ENCODE data around the gene HES3. TPM values are rescaled to one million over a fixed set of nuclear protein-coding genes. Genes with fewer than 3 reads are reported as not detected.

The HES3 gene
- total and polyA plus RNA-seq, 2 of the 4 experiments (the other 2 are of a cell fraction): not detected

DNA sequence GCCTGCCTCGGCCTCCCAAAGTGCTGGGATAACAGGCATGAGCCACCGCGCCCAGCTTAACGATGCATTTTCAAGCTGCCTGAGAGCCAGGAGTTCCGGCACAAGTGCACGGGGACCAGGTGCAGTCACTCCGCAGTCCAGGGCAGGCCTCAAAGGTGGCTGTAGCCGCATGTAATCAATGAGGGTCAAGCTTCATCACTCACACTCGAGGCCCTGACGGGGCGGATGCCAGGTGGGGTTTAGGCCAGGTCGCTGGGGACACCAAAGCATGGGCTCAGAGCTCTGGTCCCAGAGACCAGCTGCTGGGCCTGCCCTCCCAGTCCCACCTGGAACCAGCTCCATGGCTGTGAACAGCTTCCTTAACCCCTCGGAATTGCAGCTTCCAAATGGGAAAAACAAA is 43.0 kb downstream of the HES3 start:
- Histone ChIP-seq H3K9me3 (ENCODE audit: control insufficient read depth, insufficient read depth, low read length) (no peaks in the 10 kb centered on the region), H3K18ac (ENCODE audit: low read depth, low read length) (no peak overlapping the region), H3K14ac (replicated peaks; ENCODE audit: low read depth, low read length) (no peak overlapping the region), H2AK5ac (ENCODE audit: low read depth, low read length) (no peak overlapping the region), H4K91ac (ENCODE audit: insufficient read depth, low read depth, low read length) (no peak overlapping the region), H4K5ac (ENCODE audit: low read depth, low read length) (no peak overlapping the region), H3K36me3 (ENCODE audit: control insufficient read depth, insufficient read depth, low read length) (peaks cover 3% of the 10 kb centered on the region; the same call in 1 of the 2 replicates), H2AFZ (replicated peaks; ENCODE audit: low read length, poor library complexity) (no peak overlapping the region), H4K8ac (ENCODE audit: low read depth in 2 of 2, low read length in 2 of 2) (no peak overlapping the region), H3K9me1 (ENCODE audit: insufficient read depth, low read length) (no peaks in the 10 kb centered on the region), H2BK15ac (ENCODE audit: low read depth, low read length) (no peak overlapping the region), H2BK5ac (ENCODE audit: low read depth, low read length, poor library complexity, severe bottlenecking) (no peak overlapping the region), H3K56ac (ENCODE audit: extremely low read depth, insufficient read depth, low read length) (no peak overlapping the region), H2BK20ac (ENCODE audit: low read depth, low read length) (no peak overlapping the region), H3K9ac (ENCODE audit: low read depth, low read length) (no peak overlapping the region), H3K23ac (ENCODE audit: low read depth, low read length) (no peak overlapping the region), H3K4me2 (ENCODE audit: low read depth, low read length) (no peak overlapping the region), H3K79me1 (ENCODE audit: low read depth in 1 of 2, low read length in 2 of 2) (no peaks in the 10 kb centered on the region; a peak in 1 of 4 replicates), H3K4me1 (ENCODE audit: control insufficient read depth, insufficient read depth, low read length) (no peaks in the 10 kb centered on the region), H3K4me3 (ENCODE audit: insufficient read depth, low read depth, low read length) (no peak overlapping the region), H2BK120ac (ENCODE audit: low read depth, low read length) (no peak overlapping the region), H2AK9ac (replicated peaks; ENCODE audit: low read depth, low read length, poor library complexity) (no peak overlapping the region), H3K27ac (ENCODE audit: insufficient read depth, low read length) (no peak overlapping the region), H3K4ac (ENCODE audit: low read depth, low read length) (no peak overlapping the region), H4K20me1 (ENCODE audit: insufficient read depth, low read length) (no peaks in the 10 kb centered on the region), H3K27me3 (ENCODE audit: control insufficient read depth, insufficient read depth, low read length) (no peaks in the 10 kb centered on the region)
- BruUV-seq (replicated peaks): no TSS peak
- 82% methylated on average over 12 of the region's 13 CpGs; no CpG with 5 or more reads in 1 of the 2 experiments for WGBS, 2 experiments (ENCODE audit: extremely low coverage in 2 of 2, insufficient read length in 1 of 2)
- TF ChIP-seq FOS (IDR thresholded peaks at IDR 0.05; ENCODE audit: low read depth, low read length) (no peak), MAZ (IDR thresholded peaks at IDR 0.05; ENCODE audit: borderline replicate concordance, low read depth, low read length) (no peak), RAD21 (IDR thresholded peaks at IDR 0.05; ENCODE audit: low read length) (no peak), CEBPB (IDR thresholded peaks at IDR 0.05; ENCODE audit: low read depth, low read length) (no peak), MXI1 (IDR thresholded peaks at IDR 0.05; ENCODE audit: borderline replicate concordance, low read depth, low read length) (no peak), BHLHE40 (IDR thresholded peaks at IDR 0.05; ENCODE audit: low read depth, low read length) (no peak), CHD1 (IDR thresholded peaks at IDR 0.05; ENCODE audit: low read depth, low read length) (no peak)
- CTCF ChIA-PET: no interaction called here
- in situ Hi-C loops (cut with MboI; ENCODE audit: low sequenced_read_pairs): no loop called here
- dilution Hi-C loops (cut with HindIII; ENCODE audit: low sequenced_read_pairs, unreplicated experiment): no loop called here
- DNase-seq (no peak), ATAC-seq (ENCODE audit: low read depth) (no peak)
- POLR2A ChIA-PET (ENCODE audit: unreplicated experiment): no interaction called here
- intact Hi-C loops (cut with micrococcal nuclease): no loop called here

All from IMR-90 (cell line).